Gastrocnemius medialis (tissue), 4 donors: ENCODE results near the gene HOXD12. TPM values are rescaled to one million over a fixed set of nuclear protein-coding genes. Genes with fewer than 3 reads are reported as not detected.

ENCODE experiments used
- ATAC-seq, 2 donors: fragments of 150-250 bp; one replicate each; pipeline ENCODE4 v1.9.1; 2016
- DNase-seq, 2 donors: peaks; one replicate each; pipeline ENCODE4 v3.0.0-alpha.2; 2019
- H3K27ac ChIP-seq, 4 donors: fragments of 200-600 bp; sonication (generic); 1 replicate in 1 of 4; 2 replicates in 3 of 4; pipeline ENCODE4 v1.5.1; 2016 to 2018; ENCODE audit warnings: mild to moderate bottlenecking in 2 of 4, moderate library complexity in 1 of 4
- H3K27me3 ChIP-seq, 3 donors: fragments of 200-600 bp; sonication (generic) in 2 of 3; 1 replicate in 1 of 3; 2 replicates in 2 of 3; pipeline versions ENCODE4 v1.5.1 to v1.6.0; 2016 to 2019; ENCODE audit warnings: mild to moderate bottlenecking in 1 of 3, moderate library complexity in 1 of 3
- H3K36me3 ChIP-seq, 2 donors: fragments of 200-600 bp; sonication (generic) in 1 of 2; one replicate each; pipeline ENCODE4 v1.5.1; 2017 to 2018
- H3K4me1 ChIP-seq, 2 donors: fragments of 200-600 bp; sonication (generic) in 1 of 2; one replicate each; pipeline ENCODE4 v1.5.1; 2016 to 2017; ENCODE audit warnings: mild to moderate bottlenecking in 2 of 2
- H3K4me3 ChIP-seq, 4 donors: fragments of 200-600 bp; sonication (generic) in 3 of 4; 1 replicate in 1 of 4; 2 replicates in 3 of 4; pipeline ENCODE4 v1.5.1; 2016 to 2019; ENCODE audit warnings: mild to moderate bottlenecking in 2 of 4
- H3K9me3 ChIP-seq, 3 donors: fragments of 200-600 bp; sonication (generic) in 2 of 3; 1 replicate in 1 of 3; 2 replicates in 2 of 3; pipeline ENCODE4 v1.5.1; 2016 to 2019
- POLR2A ChIP-seq, 2 donors: fragments of 450-650 bp; IDR thresholded peaks; one replicate each; pipeline ENCODE4 v1.6.1; 2017; ENCODE audit warnings: antibody characterized with exemption in 2 of 2, mild to moderate bottlenecking in 2 of 2, moderate library complexity in 2 of 2
- in situ Hi-C, 4 donors: fragments of 200-750 bp; cut with MboI; loops; one replicate each; pipeline versions ENCODE4 v1.15.0 to v1.8.0; 2017; ENCODE audit warnings: low sequenced_read_pairs in 4 of 4
- intact Hi-C: fragments of 100-400 bp; cut with DNase I; formaldehyde crosslinking; loops from one replicate; pipeline ENCODE4 v1.15.1; 2023; ENCODE audit warnings: low total_unique reads
- total RNA-seq, 4 donors: library from RNA; depleted of rRNA; stranded (reverse); fragments of >200 nt; gene quantifications; one replicate each; pipeline versions ENCODE4 v1.1.0 to v1.2.3, GENCODE V29; 2016
- TF ChIP-seq, protein P1 (sequence below), 5 experiments: fragments of 450-650 bp in 3 of 5; fragments of 200-600 bp in 2 of 5; sonication (generic) in 2 of 5; IDR thresholded peaks in 4 of 5; conservative IDR thresholded peaks in 1 of 5; 1 replicate in 4 of 5; 2 replicates in 1 of 5; pipeline ENCODE4 v1.5.1; 2016 to 2019; ENCODE audit warnings: antibody characterized with exemption in 5 of 5, mild to moderate bottlenecking in 3 of 5, moderate library complexity in 3 of 5

The HOXD12 gene
- total RNA-seq, 4 donors from 2014 or later, result not detected

DNA sequence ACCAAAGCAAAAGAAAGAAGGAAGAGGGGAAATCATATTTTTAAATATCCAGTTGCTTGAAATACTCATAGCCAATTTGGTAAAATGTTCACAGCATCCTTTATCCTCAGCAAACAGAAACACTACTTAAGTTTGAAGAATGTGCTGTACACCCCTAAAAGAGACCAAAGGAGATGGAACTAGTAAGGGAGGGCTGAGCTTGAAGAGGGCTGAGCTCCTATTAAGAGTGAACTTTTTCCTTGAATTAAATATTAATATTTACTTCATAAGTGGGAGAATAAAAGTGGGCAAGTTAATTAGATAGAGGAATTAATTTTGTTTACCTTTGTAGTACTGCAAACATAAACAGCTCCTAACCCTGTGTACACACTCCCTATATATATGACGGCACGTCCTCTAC, 22.8 kb upstream of the HOXD12 start:
- Histone ChIP-seq H3K4me3 (no peak overlapping the region), H3K36me3 (no peaks in the 10 kb centered on the region), H3K27me3 (peaks cover 93 to 97% (median 94%) of the 10 kb centered on the region in 3 donors), H3K4me1 (peaks cover 14 to 18% of the 10 kb centered on the region in 2 donors), H3K27ac (no peak overlapping the region), H3K9me3 (no peaks in the 10 kb centered on the region)
- TF ChIP-seq, protein P1, sequence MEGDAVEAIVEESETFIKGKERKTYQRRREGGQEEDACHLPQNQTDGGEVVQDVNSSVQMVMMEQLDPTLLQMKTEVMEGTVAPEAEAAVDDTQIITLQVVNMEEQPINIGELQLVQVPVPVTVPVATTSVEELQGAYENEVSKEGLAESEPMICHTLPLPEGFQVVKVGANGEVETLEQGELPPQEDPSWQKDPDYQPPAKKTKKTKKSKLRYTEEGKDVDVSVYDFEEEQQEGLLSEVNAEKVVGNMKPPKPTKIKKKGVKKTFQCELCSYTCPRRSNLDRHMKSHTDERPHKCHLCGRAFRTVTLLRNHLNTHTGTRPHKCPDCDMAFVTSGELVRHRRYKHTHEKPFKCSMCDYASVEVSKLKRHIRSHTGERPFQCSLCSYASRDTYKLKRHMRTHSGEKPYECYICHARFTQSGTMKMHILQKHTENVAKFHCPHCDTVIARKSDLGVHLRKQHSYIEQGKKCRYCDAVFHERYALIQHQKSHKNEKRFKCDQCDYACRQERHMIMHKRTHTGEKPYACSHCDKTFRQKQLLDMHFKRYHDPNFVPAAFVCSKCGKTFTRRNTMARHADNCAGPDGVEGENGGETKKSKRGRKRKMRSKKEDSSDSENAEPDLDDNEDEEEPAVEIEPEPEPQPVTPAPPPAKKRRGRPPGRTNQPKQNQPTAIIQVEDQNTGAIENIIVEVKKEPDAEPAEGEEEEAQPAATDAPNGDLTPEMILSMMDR (IDR thresholded peaks at IDR 0.05 in 4 of 5, conservative IDR thresholded peaks at IDR 0.05 in 1 of 5), result no peak
- TF ChIP-seq POLR2A (IDR thresholded peaks at IDR 0.05), result no peak
- no peak for DNase-seq
- in situ Hi-C loops, result loop anchor here in 3 of 4 donors (10.0 to 25.0 kb wide), 2 partner anchors 392 to 714 kb away; no protein-coding TSS in a partner anchor
- ATAC-seq, result no peak
- intact Hi-C loops, result loop anchor here (5.0 kb wide), 1 partner anchor 36 kb away; no protein-coding TSS in a partner anchor

DNA sequence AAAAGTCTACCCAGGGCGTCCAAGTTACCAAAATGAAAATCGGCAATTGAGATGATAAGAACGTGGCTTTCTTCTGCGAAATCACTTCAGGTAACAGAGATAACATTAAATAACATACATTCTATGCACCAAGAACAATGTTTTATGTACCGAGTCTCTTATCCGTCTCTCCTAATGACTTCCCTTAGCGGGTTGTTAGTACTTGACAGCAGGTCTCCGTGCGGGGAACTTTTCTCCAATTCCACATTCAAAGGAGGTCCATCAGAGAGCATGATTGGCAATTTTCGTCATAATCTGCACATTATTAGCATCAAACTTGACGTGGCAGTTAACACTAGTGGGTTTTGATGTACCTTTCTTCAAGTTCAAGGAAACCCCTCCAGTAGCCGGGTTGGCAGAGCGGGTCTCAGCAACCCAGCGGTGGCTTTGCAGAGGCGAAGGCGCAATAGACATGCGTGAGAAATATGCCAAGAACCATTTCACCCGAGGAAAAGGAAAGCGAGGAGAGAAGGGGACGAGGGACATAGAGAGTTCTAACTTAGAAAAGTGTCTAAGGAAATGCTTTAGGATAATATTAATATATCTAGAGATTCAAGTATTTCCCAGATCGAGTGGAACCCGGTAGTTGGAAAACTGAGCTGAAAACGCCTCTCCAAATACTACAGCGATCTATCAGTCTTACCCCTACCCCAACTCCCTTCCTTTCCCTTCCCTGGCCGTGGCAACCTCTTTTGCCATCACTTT, 20.9 kb upstream of the HOXD12 start:
- intact Hi-C loops (loop anchor here (2.0 to 5.0 kb wide), 2 partner anchors 34 to 76 kb away; partner anchors contain the start of gene LNPK), in situ Hi-C loops (loop anchor here in 3 of 4 donors (10.0 to 25.0 kb wide), 2 partner anchors 394 to 716 kb away; no protein-coding TSS in a partner anchor)
- DNase-seq, result no peak
- Histone ChIP-seq H3K4me1 (peaks cover 14 to 21% of the 10 kb centered on the region in 2 donors), H3K27ac (no peak overlapping the region), H3K4me3 (peak overlapping the region in 1 of 4 donors; percentile 39), H3K9me3 (no peaks in the 10 kb centered on the region), H3K27me3 (peaks cover 93 to 97% (median 94%) of the 10 kb centered on the region in 3 donors), H3K36me3 (no peaks in the 10 kb centered on the region)
- ATAC-seq, result no peak
- TF ChIP-seq POLR2A (IDR thresholded peaks at IDR 0.05), result no peak
- TF ChIP-seq, protein P1 (IDR thresholded peaks at IDR 0.05 in 4 of 5, conservative IDR thresholded peaks at IDR 0.05 in 1 of 5), result no peak

DNA sequence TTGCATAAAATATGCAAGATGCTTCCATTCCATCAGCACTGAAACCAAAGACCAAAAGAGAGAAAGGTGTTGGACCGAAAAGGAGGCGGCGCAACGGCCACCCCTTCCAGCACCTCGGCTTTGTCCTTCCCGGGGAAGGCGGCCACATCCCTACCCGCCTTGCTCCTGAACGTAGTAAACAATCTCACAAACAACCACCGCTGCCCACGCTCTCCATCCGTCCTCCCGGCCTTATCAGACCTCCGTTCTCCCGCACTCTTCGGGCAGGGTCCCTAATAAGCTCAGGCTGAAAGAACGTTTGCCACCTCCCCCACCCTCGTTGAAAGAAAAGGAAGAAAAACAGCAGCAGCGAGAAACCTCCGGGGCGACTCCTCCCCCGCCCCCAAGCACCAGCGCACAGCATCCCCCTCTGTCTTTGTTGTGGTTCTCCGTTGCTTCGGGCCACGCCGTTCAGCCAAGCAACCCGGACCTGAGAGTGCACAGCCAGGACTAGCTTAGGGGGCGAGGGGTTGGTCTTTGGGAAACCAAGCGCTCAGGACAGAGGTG, 20.2 kb upstream of the HOXD12 start:
- Histone ChIP-seq H3K9me3 (no peaks in the 10 kb centered on the region), H3K36me3 (no peaks in the 10 kb centered on the region), H3K4me1 (peaks cover 14 to 21% of the 10 kb centered on the region in 2 donors), H3K27ac (no peak overlapping the region), H3K27me3 (peaks cover 93 to 97% (median 94%) of the 10 kb centered on the region in 3 donors), H3K4me3 (peak overlapping the region; percentile 6 to 39 (median 25))
- intact Hi-C loops (loop anchor here (2.0 to 5.0 kb wide), 2 partner anchors 33 to 77 kb away; partner anchors contain the start of gene LNPK), in situ Hi-C loops (loop anchor here in 3 of 4 donors (10.0 to 25.0 kb wide), 2 partner anchors 395 to 717 kb away; no protein-coding TSS in a partner anchor)
- no peak for TF ChIP-seq POLR2A (IDR thresholded peaks at IDR 0.05)
- TF ChIP-seq, protein P1 (IDR thresholded peaks at IDR 0.05 in 4 of 5, conservative IDR thresholded peaks at IDR 0.05 in 1 of 5), result no peak
- ATAC-seq, result peak in 1 of 2 donors; percentile 7
- DNase-seq, result no peak

DNA sequence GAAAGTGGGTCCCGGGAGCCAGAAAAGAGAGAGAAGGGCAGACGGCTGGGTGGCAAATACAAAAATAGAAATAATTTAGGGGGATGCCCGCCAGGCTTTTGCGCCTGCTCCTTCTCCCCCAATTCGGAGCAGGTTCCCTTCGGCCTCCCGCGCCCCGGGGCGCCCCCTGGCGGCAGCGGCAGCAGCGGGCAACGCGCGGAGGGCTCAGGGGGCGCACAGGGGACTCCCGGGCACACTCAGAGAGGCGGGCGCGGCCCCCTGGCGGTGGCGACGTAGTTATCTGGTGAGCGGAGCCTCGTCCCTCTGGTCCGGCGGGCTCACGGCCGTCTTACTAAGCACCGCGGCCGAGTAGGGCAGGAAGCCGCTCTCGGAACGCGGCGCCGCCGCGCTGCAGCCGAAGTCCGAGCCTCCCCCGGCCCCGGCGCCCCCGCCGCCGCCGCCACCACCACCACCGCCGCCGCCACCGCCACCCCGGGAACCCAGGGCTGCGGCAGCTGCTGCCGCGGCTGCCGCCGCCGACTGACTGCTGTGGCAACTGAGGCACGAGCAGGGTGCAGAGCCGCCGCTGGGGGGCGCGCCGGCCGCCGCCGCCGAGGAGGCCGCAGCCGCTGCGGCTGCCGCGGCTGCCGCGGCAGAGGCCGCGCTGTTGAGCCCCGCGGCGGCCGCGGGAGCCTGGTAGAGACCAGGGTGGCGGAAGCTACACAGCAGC, 19.6 kb upstream of the HOXD12 start:
- Histone ChIP-seq H3K4me3 (peak overlapping the region; percentile 12 to 39 (median 29)), H3K4me1 (peaks cover 17 to 21% of the 10 kb centered on the region in 2 donors), H3K36me3 (no peaks in the 10 kb centered on the region), H3K27me3 (peaks cover 93 to 97% (median 94%) of the 10 kb centered on the region in 3 donors), H3K9me3 (no peaks in the 10 kb centered on the region), H3K27ac (no peak overlapping the region)
- in situ Hi-C loops (loop anchor here in 3 of 4 donors (10.0 to 25.0 kb wide), 2 partner anchors 395 to 718 kb away; no protein-coding TSS in a partner anchor), intact Hi-C loops (loop anchor here (2.0 to 5.0 kb wide), 3 partner anchors 32 to 223 kb away; partner anchors contain the start of gene LNPK)
- TF ChIP-seq, protein P1 (IDR thresholded peaks at IDR 0.05 in 4 of 5, conservative IDR thresholded peaks at IDR 0.05 in 1 of 5), result peak; percentile 55 to 91 (median 69)
- TF ChIP-seq POLR2A (IDR thresholded peaks at IDR 0.05), result no peak
- ATAC-seq (peak; percentile 28 to 63), DNase-seq (no peak)
